ENCODE results near the gene RGS6. TPM values are rescaled to one million over a fixed set of nuclear protein-coding genes. Genes with fewer than 3 reads are reported as not detected.

Gene RGS6
- total RNA-seq: not detected in 2 replicates

GRCh38 chr14:71932229-71932981 is at the start of gene RGS6:
TSS of gene RGS6 (plus strand) at chr14:71932429.

Small RNA genes within 50 kb of the gene (small RNA-seq; reads per million reads assigned to genes)
- gene MIR7843 (ENCODE audit: low replicate concordance): not detected
- gene RF00019 (ENCODE audit: low replicate concordance): not detected
